Upper lobe of right lung (tissue), 1 donor: Measurements from ENCODE around the gene PLXNB2. TPM values are rescaled to one million over a fixed set of nuclear protein-coding genes. Genes with fewer than 3 reads are reported as not detected.
A peak's percentile ranks its signal among the peaks of the same experiment; 100 is the strongest.

ENCODE experiments used
- ATAC-seq: fragments of 200-7000 bp; cut with Tn5 transposase; one replicate; pipeline ENCODE4 v1.9.1; 2020; ENCODE audit warnings: mild to moderate bottlenecking, moderate library complexity
- DNase-seq: peaks from one replicate; pipeline ENCODE4 v3.0.0-alpha.2; 2020
- H3K27ac ChIP-seq: fragments of 200-600 bp; one replicate; pipeline ENCODE4 v1.8.0; 2022
- H3K27me3 ChIP-seq: fragments of 200-600 bp; one replicate; pipeline ENCODE4 v1.8.0; 2022; ENCODE audit warnings: mild to moderate bottlenecking
- H3K36me3 ChIP-seq: fragments of 200-600 bp; one replicate; pipeline ENCODE4 v1.8.0; 2022
- H3K4me1 ChIP-seq: fragments of 200-600 bp; one replicate; pipeline ENCODE4 v1.8.0; 2022
- H3K4me3 ChIP-seq: fragments of 200-600 bp; one replicate; pipeline ENCODE4 v1.8.0; 2022; ENCODE audit warnings: mild to moderate bottlenecking
- H3K9me3 ChIP-seq: fragments of 200-600 bp; one replicate; pipeline ENCODE4 v1.8.0; 2022
- intact Hi-C: fragments of 100-400 bp; cut with DNase I; formaldehyde crosslinking; loops from one replicate; pipeline ENCODE4 v1.11.0; 2022
- total RNA-seq: library from RNA; stranded (reverse); fragmentation: NEBNext Ultra II Directional; extraction: Animal tissue kit (Norgen Biotek cat#: 25700); gene quantifications from one replicate; pipeline ENCODE4 v1.2.1, GENCODE V29; 2021
- TF ChIP-seq, protein P1 (sequence below): fragments of 200-600 bp; IDR thresholded peaks from one replicate; pipeline ENCODE4 v1.8.0; 2022; ENCODE audit warnings: antibody characterized with exemption
- donor health status: DM: no; HTN: yes; CAD: no; lungs with severe emphysema.

PLXNB2 gene
- total RNA-seq, 1 donor from 2014 or later, result 308 TPM

DNA sequence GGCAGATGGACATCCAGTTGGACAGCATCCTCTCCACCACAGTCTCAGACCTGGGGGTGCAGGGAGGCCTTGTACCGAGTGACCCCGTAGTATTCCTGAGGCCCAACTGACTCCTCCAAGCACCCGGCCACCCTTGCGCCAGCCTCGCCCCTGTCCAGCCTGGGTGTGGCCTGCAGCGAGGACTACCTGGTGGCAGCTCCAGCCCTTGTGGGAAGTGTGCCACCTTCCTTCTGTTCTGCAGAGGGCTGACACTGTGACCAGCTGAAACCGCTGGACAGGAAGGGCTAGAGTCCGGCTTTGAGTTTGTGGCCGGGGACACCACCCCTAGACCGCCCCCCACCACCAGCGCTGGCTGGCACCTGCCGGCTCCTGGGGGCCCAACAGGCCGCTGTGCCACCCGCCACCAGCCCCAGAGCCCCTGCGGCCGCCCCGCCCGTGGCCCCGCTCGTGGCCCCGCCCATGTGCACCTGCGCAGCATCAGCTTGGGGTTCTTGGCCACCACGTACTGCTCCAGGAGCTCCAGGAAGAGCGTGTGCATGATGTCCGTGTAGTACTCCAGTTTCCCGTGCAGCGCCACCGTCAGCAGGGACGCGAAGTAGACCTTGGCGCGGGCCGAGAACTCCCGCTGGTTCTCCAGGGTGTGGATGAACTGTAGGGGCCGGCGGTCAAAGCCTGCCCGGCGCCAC is 27.3 kb downstream of the PLXNB2 start:
- ATAC-seq, result no peak
- intact Hi-C loops, result no loop called here
- no peaks in the 10 kb centered on the region for H3K4me1 ChIP-seq
- no peaks in the 10 kb centered on the region for H3K27me3 ChIP-seq
- peaks cover 93% of the 10 kb centered on the region for H3K36me3 ChIP-seq
- DNase-seq, result no peak
- H3K9me3 ChIP-seq, result no peaks in the 10 kb centered on the region
- H3K4me3 ChIP-seq, result no peak overlapping the region
- H3K27ac ChIP-seq, result no peak overlapping the region
- TF ChIP-seq, protein P1, sequence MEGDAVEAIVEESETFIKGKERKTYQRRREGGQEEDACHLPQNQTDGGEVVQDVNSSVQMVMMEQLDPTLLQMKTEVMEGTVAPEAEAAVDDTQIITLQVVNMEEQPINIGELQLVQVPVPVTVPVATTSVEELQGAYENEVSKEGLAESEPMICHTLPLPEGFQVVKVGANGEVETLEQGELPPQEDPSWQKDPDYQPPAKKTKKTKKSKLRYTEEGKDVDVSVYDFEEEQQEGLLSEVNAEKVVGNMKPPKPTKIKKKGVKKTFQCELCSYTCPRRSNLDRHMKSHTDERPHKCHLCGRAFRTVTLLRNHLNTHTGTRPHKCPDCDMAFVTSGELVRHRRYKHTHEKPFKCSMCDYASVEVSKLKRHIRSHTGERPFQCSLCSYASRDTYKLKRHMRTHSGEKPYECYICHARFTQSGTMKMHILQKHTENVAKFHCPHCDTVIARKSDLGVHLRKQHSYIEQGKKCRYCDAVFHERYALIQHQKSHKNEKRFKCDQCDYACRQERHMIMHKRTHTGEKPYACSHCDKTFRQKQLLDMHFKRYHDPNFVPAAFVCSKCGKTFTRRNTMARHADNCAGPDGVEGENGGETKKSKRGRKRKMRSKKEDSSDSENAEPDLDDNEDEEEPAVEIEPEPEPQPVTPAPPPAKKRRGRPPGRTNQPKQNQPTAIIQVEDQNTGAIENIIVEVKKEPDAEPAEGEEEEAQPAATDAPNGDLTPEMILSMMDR, result no peak

DNA sequence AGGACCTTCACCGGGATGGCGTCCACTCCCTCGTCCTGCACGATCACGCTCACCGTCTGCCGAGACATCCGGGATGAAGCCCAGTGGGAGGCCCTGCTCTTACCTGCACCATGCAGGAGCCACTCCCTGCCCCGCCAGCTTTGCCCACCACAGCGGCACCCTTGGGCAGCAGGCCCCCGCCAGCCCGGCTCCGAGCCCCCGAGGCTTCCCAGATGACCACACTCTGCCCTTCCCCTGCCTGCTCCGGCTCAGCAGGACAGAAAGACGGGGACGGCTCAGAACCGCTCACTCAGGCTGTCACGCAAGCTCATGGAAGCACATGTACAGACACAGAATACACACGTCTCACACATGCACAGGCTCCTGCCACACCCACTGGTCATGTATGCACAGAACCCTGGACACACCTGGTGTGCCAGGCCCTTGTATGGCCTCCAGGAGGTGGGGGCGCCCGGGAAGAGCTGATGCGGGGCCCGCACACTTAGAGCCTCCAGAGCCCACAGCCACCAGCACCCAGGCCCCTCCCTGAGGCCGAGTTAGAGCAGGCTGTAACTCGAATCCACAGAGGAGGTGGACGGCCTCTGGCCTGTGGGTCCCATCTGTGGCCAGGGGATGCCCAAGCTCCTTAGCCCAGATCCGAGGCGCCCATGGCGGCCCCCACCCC is 28.4 kb downstream of the PLXNB2 start:
- Histone ChIP-seq H3K9me3 (no peaks in the 10 kb centered on the region), H3K27me3 (no peaks in the 10 kb centered on the region), H3K4me3 (no peak overlapping the region), H3K36me3 (peaks cover 88% of the 10 kb centered on the region), H3K27ac (no peak overlapping the region), H3K4me1 (no peaks in the 10 kb centered on the region)
- DNase-seq, result no peak
- TF ChIP-seq, protein P1, result no peak
- intact Hi-C loops, result loop anchor here (10.0 kb wide), 1 partner anchor 46 kb away; the partner anchor contains the start of gene DENND6B
- no peak for ATAC-seq

DNA sequence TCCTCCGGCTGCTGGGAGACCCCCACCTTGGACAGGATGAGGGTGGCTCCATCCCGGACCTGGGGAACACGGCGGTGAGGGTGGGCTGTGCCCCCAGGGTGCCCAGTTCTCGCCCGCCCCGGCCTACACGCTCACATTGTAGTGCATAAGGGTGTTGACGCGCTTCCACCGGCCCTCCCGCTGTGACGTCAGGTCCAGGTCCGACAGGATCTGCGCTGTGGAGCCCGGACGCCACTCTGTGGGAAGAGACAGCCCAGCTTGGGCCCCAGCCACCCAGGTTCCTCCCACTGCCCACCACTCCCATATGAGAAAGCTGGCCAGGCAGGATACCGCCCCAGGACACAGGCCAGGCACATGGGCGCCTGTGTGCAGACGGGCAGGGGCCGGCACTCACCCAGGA is 29.0 kb downstream of the PLXNB2 start:
- H3K4me1 ChIP-seq, result no peaks in the 10 kb centered on the region
- intact Hi-C loops, result loop anchor here (10.0 kb wide), 1 partner anchor 46 kb away; the partner anchor contains the start of gene DENND6B
- no peak overlapping the region for H3K4me3 ChIP-seq
- peaks cover 84% of the 10 kb centered on the region for H3K36me3 ChIP-seq
- TF ChIP-seq, protein P1, result no peak
- ATAC-seq (no peak), DNase-seq (no peak)
- H3K27ac ChIP-seq, result no peak overlapping the region
- H3K27me3 ChIP-seq, result no peaks in the 10 kb centered on the region
- H3K9me3 ChIP-seq, result no peaks in the 10 kb centered on the region

DNA sequence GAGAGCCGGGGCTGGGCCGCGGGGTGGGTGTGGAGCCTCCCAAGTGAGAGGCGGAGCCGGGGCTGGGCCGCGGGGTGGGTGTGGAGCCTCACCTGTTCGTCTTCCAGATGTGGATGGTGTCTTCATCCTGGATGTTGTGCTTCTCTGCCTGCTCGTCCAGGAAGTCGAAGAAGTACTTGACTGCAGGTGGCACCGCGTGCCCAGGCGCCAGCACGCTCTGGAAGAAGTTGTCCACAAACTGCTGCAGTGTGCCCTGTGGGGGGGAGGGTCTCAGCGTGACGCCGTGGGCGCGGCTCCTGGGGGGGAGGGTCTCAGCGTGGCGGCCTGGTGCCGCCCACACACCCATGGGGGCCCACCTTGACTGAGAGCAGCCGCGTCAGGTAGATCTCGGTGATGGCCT is 29.7 kb downstream of the PLXNB2 start:
- H3K4me1 ChIP-seq, result no peaks in the 10 kb centered on the region
- DNase-seq (no peak), ATAC-seq (no peak)
- intact Hi-C loops, result loop anchor here (10.0 kb wide), 1 partner anchor 47 kb away; the partner anchor contains the start of gene DENND6B
- H3K27me3 ChIP-seq, result no peaks in the 10 kb centered on the region
- TF ChIP-seq, protein P1, result no peak
- H3K9me3 ChIP-seq, result no peaks in the 10 kb centered on the region
- peaks cover 77% of the 10 kb centered on the region for H3K36me3 ChIP-seq
- no peak overlapping the region for H3K4me3 ChIP-seq
- H3K27ac ChIP-seq, result no peak overlapping the region

DNA sequence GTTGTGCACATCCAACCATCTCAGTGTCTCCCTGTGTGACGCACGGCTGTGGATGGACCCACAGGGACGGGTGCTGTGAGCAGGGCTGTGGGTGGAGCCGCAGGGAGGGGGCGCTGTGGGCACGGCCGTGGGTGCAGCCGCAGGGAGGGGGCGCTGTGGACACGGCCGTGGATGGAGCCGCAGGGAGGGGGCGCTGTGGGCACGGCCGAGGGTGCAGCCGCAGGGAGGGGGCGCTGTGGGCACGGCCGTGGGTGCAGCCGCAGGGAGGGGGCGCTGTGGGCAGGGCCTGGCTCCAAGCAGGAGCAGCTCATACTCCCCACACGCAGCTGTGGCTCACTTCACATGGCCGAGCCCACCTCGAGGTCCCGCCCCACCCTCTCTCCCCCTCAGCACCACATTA is 31.3 kb downstream of the PLXNB2 start:
- Histone ChIP-seq H3K27ac (no peak overlapping the region), H3K27me3 (no peaks in the 10 kb centered on the region), H3K9me3 (no peaks in the 10 kb centered on the region), H3K4me1 (peaks cover 11% of the 10 kb centered on the region), H3K36me3 (peaks cover 61% of the 10 kb centered on the region), H3K4me3 (no peak overlapping the region)
- ATAC-seq (peak; percentile 90), DNase-seq (peak; percentile 92)
- intact Hi-C loops, result loop anchor here (10.0 kb wide), 1 partner anchor 49 kb away; the partner anchor contains the start of gene DENND6B
- TF ChIP-seq, protein P1, result peak; percentile 62
